ENCODE measurements around the gene FBXW11.

The FBXW11 gene

DNA sequence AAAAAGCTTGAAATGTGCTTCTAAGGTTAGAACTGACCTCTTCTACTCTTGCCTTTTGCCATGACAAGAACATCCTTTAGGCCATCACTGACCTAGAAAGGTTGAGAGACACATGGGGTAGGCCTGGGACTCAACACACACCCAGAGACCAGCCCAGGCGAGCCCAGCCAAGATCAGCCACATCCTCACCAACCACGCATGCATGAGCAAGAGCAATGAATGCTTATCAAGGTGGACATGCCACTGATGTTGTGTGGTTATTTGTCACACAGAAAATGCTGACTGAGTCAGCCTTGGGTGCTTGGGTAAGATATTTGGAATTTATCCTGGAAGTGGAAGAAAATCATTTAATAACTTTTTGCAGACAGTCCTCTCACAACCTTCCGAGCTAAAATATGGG, 181.4 kb downstream of the FBXW11 start:
- TF ChIP-seq, protein P1, sequence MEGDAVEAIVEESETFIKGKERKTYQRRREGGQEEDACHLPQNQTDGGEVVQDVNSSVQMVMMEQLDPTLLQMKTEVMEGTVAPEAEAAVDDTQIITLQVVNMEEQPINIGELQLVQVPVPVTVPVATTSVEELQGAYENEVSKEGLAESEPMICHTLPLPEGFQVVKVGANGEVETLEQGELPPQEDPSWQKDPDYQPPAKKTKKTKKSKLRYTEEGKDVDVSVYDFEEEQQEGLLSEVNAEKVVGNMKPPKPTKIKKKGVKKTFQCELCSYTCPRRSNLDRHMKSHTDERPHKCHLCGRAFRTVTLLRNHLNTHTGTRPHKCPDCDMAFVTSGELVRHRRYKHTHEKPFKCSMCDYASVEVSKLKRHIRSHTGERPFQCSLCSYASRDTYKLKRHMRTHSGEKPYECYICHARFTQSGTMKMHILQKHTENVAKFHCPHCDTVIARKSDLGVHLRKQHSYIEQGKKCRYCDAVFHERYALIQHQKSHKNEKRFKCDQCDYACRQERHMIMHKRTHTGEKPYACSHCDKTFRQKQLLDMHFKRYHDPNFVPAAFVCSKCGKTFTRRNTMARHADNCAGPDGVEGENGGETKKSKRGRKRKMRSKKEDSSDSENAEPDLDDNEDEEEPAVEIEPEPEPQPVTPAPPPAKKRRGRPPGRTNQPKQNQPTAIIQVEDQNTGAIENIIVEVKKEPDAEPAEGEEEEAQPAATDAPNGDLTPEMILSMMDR (IDR thresholded peaks at IDR 0.05; ENCODE audit: control insufficient read depth, extremely low read depth, insufficient read depth) = no peak
- no peak overlapping the region for H3K4me3 ChIP-seq (ENCODE audit: low read depth, low read length)
- DNase-seq (ENCODE audit: low read depth) = no peak

DNA sequence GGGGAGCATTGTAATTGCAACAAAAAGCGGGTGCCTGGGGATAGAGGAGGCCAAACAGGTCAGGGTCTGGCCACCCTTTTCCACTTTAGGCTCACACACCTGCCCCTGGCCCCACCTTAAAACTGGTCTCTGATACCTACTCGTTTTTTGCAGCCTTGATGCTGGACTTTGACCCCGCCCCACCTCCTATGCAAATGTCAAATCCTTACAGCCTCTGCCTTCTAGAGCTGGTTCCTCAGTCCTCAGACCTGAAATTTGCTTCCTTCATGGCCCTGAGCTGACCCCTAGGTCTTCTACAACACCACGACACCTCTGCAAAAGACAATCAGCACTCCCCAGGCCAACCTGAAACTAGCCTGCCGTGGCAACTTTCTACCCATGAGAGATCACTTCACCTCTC, 183.2 kb downstream of the FBXW11 start:
- DNase-seq (ENCODE audit: low read depth) = no peak
- no peak overlapping the region for H3K4me3 ChIP-seq (ENCODE audit: low read depth, low read length)
- TF ChIP-seq, protein P1 (IDR thresholded peaks at IDR 0.05; ENCODE audit: control insufficient read depth, extremely low read depth, insufficient read depth) = no peak

DNA sequence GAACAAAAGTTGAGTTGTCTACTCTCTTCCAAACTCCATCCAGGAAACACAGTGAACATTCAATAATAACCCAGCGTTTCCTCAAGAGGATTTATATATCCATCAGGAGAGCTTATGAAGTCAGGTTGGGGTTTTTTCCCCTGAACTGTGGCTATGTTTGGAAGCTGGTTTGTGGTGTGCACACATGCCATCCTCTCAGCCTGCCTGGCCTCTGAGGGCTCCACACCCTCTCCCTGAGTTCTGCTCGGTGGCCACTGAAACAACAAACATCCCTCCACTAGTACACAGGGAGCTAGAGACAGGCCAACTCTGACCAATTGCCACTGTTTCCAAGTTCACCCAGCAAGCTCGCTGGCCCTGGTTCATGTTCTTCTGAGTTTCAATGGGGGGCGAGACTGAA, 185.2 kb downstream of the FBXW11 start:
- DNase-seq (ENCODE audit: low read depth) = no peak
- TF ChIP-seq, protein P1 (IDR thresholded peaks at IDR 0.05; ENCODE audit: control insufficient read depth, extremely low read depth, insufficient read depth) = no peak
- H3K4me3 ChIP-seq (ENCODE audit: low read depth, low read length) = no peak overlapping the region

GRCh38 chr5:171820561-171820960, 185.9 kb downstream of the FBXW11 start:
- TF ChIP-seq, protein P1 (IDR thresholded peaks at IDR 0.05; ENCODE audit: control insufficient read depth, extremely low read depth, insufficient read depth) = no peak
- DNase-seq (ENCODE audit: low read depth) = no peak
- no peak overlapping the region for H3K4me3 ChIP-seq (ENCODE audit: low read depth, low read length)

DNA sequence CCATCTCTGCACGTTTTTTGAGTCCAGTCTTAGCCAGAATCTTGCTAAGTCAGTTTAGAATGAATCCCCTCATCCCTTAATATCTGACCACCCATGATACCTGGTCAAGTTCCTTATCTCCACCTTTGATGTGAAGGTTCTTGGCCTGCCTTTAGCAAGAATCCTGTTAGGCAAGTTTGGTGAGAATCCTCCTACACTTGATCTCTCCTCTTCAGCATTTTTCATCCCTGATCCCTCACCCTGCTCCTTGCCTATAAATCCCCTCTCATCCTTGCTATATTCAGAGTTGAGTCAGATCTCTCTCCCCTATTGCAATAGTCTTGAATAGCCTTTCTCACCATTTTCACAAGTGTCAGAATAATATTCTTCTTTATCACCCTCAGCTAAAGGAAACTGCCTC, 189.8 kb downstream of the FBXW11 start:
- DNase-seq (ENCODE audit: low read depth) = peak; percentile 1
- no peak overlapping the region for H3K4me3 ChIP-seq (ENCODE audit: low read depth, low read length)
- TF ChIP-seq, protein P1 (IDR thresholded peaks at IDR 0.05; ENCODE audit: control insufficient read depth, extremely low read depth, insufficient read depth) = no peak

GRCh38 chr5:171813813-171814490, 192.5 kb downstream of the FBXW11 start:
- H3K4me3 ChIP-seq (ENCODE audit: low read depth, low read length) = no peak overlapping the region
- TF ChIP-seq, protein P1 (IDR thresholded peaks at IDR 0.05; ENCODE audit: control insufficient read depth, extremely low read depth, insufficient read depth) = no peak
- DNase-seq (ENCODE audit: low read depth) = no peak

DNA sequence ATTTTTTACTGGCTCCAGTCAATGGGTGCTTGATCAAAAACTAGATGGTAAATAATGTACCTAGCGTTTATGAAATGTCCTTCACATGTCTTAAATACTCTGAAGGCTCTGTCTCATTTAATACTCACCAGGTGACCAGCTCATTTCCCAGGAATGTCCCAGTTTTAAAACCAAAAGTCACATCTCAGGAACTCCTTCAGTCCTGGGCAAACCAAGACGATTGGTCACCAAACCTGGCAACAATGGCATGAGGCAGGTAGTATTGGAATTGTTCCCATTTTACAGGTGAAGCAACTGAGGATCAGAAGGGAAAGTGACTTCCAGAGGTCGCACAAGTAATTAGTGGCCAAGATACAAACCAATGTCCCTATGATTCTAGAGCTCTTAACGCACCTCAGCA, 193.2 kb downstream of the FBXW11 start:
- no peak overlapping the region for H3K4me3 ChIP-seq (ENCODE audit: low read depth, low read length)
- no peak for DNase-seq (ENCODE audit: low read depth)
- TF ChIP-seq, protein P1 (IDR thresholded peaks at IDR 0.05; ENCODE audit: control insufficient read depth, extremely low read depth, insufficient read depth) = no peak

Measured in LNCaP clone FGC (cell line).